Smooth muscle cell (in vitro differentiated cells): ENCODE data around the gene MCC. TPM values are rescaled to one million over a fixed set of nuclear protein-coding genes. Genes with fewer than 3 reads are reported as not detected.

Experiments used
- DNase-seq: peaks from one replicate; lab custom pipeline; 2025; ENCODE audit not compliant: unreplicated experiment; lab: John Stamatoyannopoulos, UW
- H2AFZ ChIP-seq: fragments of 200-600 bp; sonication (generic); 2 replicates; pipeline ENCODE4 v1.6.0; 2016; ENCODE audit warnings: antibody characterized with exemption, low read depth, mild to moderate bottlenecking
- H3F3A ChIP-seq: fragments of 200-600 bp; sonication (generic); 2 replicates; pipeline ENCODE4 v1.6.0; 2017; ENCODE audit warnings: antibody characterized with exemption, low read depth
- H3K27ac ChIP-seq: fragments of 200-600 bp; sonication (generic); 2 replicates; pipeline ENCODE4 v1.5.1; 2016; ENCODE audit warnings: low read depth, mild to moderate bottlenecking
- H3K27me3 ChIP-seq: fragments of 200-600 bp; sonication (generic); 2 replicates; pipeline ENCODE4 v1.6.1; 2016; ENCODE audit warnings: low read depth, mild to moderate bottlenecking
- H3K36me3 ChIP-seq: fragments of 200-600 bp; sonication (generic); 2 replicates; pipeline ENCODE4 v1.5.1; 2016; ENCODE audit warnings: low read depth
- H3K4me1 ChIP-seq: fragments of 200-600 bp; sonication (generic); 2 replicates; pipeline ENCODE4 v1.5.1; 2016; ENCODE audit warnings: low read depth
- H3K4me2 ChIP-seq: fragments of 200-600 bp; sonication (generic); 2 replicates; pipeline ENCODE4 v1.6.0; 2016; ENCODE audit warnings: mild to moderate bottlenecking
- H3K4me3 ChIP-seq: fragments of 200-600 bp; sonication (generic); 2 replicates; pipeline ENCODE4 v1.5.1; 2016; ENCODE audit warnings: mild to moderate bottlenecking
- H3K79me2 ChIP-seq: fragments of 200-600 bp; sonication (generic); 2 replicates; pipeline ENCODE4 v1.6.0; 2016; ENCODE audit warnings: low read depth, mild to moderate bottlenecking
- H3K9ac ChIP-seq: fragments of 200-600 bp; sonication (generic); 2 replicates; pipeline ENCODE4 v1.6.0; 2016; ENCODE audit warnings: low read depth
- H3K9me3 ChIP-seq: fragments of 200-600 bp; sonication (generic); replicated peaks from 2 replicates; pipeline ENCODE4 v1.5.1; 2016; ENCODE audit warnings: low read depth
- H4K20me1 ChIP-seq: fragments of 200-600 bp; sonication (generic); 2 replicates; pipeline ENCODE4 v1.6.0; 2016; ENCODE audit warnings: low read depth
- CTCF ChIP-seq: fragments of 200-600 bp; sonication (generic); IDR thresholded peaks from 2 replicates; pipeline ENCODE4 v1.5.1; 2017; ENCODE audit warnings: borderline replicate concordance, mild to moderate bottlenecking, antibody characterized with exemption; ENCODE audit not compliant: insufficient read depth, poor library complexity, severe bottlenecking
- WGBS: methylation state at CpG from one replicate; pipeline ENCODE4 v1.1.7; 2016; ENCODE audit warnings: low lambda C conversion rate; 5-methylcytosine and 5-hydroxymethylcytosine counted together
- polyA plus RNA-seq: library from polyadenylated mRNA; unstranded; fragments of >200 nt; fragmentation: Nextera tagmentation; extraction: Ambion mirVana; gene quantifications from 2 replicates; pipeline ENCODE4 v1.2.1, GENCODE V29; 2016
- total RNA-seq: library from RNA; depleted of rRNA; stranded (reverse); fragments of >200 nt; gene quantifications from 2 replicates; pipeline ENCODE4 v1.2.3, GENCODE V29; 2014

Gene MCC
- total and polyA plus RNA-seq, 2 experiments from 2014 or later = 5.8 to 19.2 TPM

DNA sequence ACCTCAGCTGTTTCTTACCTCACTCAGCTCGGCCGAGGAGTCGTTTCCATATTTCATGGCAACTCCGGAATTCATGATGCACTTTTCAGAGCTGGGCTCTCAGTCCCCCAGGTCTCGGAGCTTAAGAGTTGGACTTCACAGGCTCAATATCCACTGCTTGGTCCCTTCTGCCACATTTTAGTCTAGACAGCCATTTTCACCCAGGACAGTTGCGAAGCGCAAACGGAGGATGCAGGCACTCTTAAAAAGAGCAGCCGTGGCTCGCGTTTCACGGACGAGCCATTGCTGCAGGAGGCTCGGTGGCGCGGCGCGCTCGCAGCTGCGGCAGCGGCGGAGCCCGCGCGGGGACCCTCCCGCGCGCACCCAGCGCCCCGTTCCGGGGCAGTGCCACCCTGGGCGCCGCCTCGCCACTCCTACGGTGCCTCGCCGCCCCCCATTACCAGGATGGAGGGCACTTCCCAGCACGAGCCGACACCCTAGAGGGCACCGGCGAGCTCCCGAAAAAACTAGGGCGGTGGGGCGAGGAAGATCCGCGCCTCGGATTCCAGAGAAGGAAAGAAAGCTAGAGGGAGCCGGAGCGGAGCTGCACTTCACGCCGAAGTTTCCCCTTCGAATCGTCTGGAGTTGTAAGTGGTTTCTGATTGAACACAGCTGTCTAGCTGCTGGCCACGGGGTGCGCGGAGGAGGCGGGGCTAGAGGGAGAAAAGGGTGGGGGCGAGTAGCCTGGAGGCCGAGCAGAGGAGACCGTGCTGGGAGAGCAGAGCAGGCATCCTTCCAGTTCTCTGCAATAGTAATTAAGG lies 193.7 kb downstream of the MCC start:
- Histone ChIP-seq H3F3A (no peaks in the 10 kb centered on the region), H2AFZ (peak overlapping the region; percentile 66), H4K20me1 (peaks cover 42% of the 10 kb centered on the region), H3K79me2 (peaks cover 4% of the 10 kb centered on the region), H3K36me3 (no peaks in the 10 kb centered on the region), H3K9me3 (no peaks in the 10 kb centered on the region), H3K27ac (peak overlapping the region; percentile 61), H3K4me2 (peak overlapping the region; percentile 85), H3K27me3 (no peaks in the 10 kb centered on the region), H3K4me1 (peaks cover 11% of the 10 kb centered on the region), H3K9ac (peak overlapping the region; percentile 61), H3K4me3 (peak overlapping the region; percentile 82)
- WGBS = under 1% methylated on average over 55 of the region's 60 CpGs
- peak; percentile 11 for TF ChIP-seq CTCF
- peak; percentile 51 for DNase-seq

- Histone ChIP-seq H3K27me3 (no peaks in the 10 kb centered on the region), H3K9me3 (no peaks in the 10 kb centered on the region), H4K20me1 (peaks cover 46% of the 10 kb centered on the region), H3K36me3 (no peaks in the 10 kb centered on the region), H3K4me3 (peak overlapping the region; percentile 82), H2AFZ (peak overlapping the region; percentile 66), H3K4me1 (peaks cover 11% of the 10 kb centered on the region), H3K4me2 (peak overlapping the region; percentile 85), H3K9ac (peak overlapping the region; percentile 61), H3F3A (no peaks in the 10 kb centered on the region), H3K27ac (peak overlapping the region; percentile 20), H3K79me2 (peaks cover 4% of the 10 kb centered on the region)
- TF ChIP-seq CTCF = no peak
- no peak for DNase-seq
- WGBS = 0% methylated on average over 11 of the region's 11 CpGs
Observed at GRCh38 chr5:113293975-113294310, 194.3 kb downstream of the MCC start.

- Histone ChIP-seq H3K4me3 (peak overlapping the region; percentile 82), H3F3A (no peaks in the 10 kb centered on the region), H4K20me1 (peaks cover 49% of the 10 kb centered on the region), H2AFZ (peak overlapping the region; percentile 66), H3K27me3 (no peaks in the 10 kb centered on the region), H3K4me2 (peak overlapping the region; percentile 85), H3K9me3 (no peaks in the 10 kb centered on the region), H3K9ac (peak overlapping the region; percentile 61), H3K4me1 (peaks cover 11% of the 10 kb centered on the region), H3K79me2 (peaks cover 4% of the 10 kb centered on the region), H3K27ac (no peak overlapping the region), H3K36me3 (no peaks in the 10 kb centered on the region)
- WGBS = 5% methylated on average over 23 of the region's 23 CpGs
- TF ChIP-seq CTCF = no peak
- no peak for DNase-seq
Observed at GRCh38 chr5:113293068-113293974, 194.9 kb downstream of the MCC start.
